Stimulated activated CD4-positive, alpha-beta T cell treated with anti-CD3 and anti-CD28 coated beads, Interleukin-1b, Interleukin-23, amount 100 ng/mL, for 1 hour (primary cell): Measurements from ENCODE around the gene TUBB4A.
"Not testable (repeated sequence)": the region's sequence is repeated elsewhere in the genome, so short reads cannot be mapped to it uniquely, and the experiment has no call there.

Experiments
- DNase-seq, 2 donors: peaks; one replicate each; pipeline ENCODE4 v3.0.0-alpha.2; 2020; ENCODE audit warnings: low read depth in 2 of 2

The TUBB4A gene

GRCh38 chr19:6524311-6524710, 22.2 kb upstream of the TUBB4A start:
- DNase-seq = no peak

DNA sequence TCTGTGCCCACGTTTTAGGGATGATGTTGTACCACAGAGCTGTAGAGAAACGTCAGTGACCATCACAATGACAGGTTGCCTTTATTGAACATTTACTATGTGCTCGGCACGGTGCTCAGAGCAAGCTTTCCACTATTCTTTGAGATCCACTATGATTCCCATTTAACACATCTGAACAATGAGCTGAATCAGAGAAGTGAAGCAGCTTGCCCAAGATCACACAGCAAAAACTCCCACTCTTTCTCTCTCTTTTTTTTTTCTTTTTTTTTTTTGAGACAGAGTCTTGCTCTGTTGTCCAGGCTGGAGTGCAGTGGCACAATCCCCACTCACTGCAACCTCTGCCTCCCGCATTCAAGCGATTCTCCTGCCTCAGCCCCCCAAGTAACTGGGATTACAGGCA, 20.6 kb upstream of the TUBB4A start:
- DNase-seq = no peak

GRCh38 chr19:6521718-6522646, 19.9 kb upstream of the TUBB4A start:
- no peak for DNase-seq

DNA sequence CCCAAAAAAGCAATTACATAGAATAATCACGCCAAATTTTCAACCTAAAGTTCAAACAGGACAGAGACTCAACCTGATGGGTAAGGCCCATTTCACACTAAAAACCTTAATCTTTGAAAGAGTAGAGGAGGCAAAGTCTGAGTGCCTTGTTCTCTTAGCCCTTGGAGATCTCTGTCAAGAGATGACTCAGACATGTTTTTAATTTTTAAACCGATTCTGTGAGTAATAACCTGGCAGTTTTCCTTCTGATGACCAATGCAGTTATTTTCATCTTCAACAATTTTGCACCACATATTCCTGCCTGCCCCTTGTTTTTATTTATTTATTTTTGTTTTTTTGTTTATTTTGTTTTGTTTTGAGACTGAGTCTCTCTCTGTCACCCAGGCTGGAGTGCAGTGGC, 17.2 kb upstream of the TUBB4A start:
- DNase-seq = no peak

DNA sequence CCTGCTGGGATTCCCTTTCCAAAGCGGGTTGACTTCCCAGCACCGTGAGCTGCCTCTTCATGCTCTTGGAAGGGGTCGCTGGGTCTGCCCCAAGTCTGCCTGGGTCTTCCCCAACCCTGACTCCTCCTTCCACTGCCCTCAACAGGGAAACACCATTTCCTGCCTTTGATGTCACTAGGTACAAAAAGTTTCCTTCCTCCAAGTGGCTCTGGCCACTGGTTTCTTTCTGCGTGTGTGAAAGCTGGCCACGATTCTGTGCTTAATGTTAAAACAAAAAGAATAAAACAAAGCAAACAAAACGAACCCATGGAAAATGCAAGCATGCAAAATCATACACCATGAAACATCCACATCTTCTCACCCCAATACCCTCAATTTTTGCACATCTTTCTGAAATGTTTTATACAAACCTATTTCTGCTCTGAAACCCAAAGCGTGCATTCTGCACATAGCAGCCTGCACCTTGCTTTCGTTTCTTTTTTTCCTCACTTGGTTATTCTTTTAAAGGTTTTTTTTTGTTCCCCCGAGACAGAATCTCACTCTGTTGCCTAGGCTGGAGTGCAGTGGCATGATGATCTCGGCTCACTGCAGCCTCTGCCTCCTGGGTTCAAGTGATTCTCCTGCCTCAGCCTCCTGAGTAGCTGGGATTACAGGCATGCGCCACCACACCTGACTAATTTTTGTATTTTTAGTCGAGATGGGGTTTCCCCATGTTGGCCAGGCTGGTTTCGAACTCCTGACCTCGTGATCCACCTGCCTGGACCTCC, 16.2 kb upstream of the TUBB4A start:
- DNase-seq = no peak

GRCh38 chr19:6516659-6517291, 14.7 kb upstream of the TUBB4A start:
- peak; percentile 85 to 93 for DNase-seq

GRCh38 chr19:6516018-6516658, 14.0 kb upstream of the TUBB4A start:
- DNase-seq = peak in 1 of 2 donors; percentile 30

GRCh38 chr19:6514926-6515544, 12.9 kb upstream of the TUBB4A start:
- DNase-seq = no peak

- DNase-seq = no peak
These were observed 12.0 kb upstream of the TUBB4A start for GRCh38 chr19:6514089-6514488.

DNA sequence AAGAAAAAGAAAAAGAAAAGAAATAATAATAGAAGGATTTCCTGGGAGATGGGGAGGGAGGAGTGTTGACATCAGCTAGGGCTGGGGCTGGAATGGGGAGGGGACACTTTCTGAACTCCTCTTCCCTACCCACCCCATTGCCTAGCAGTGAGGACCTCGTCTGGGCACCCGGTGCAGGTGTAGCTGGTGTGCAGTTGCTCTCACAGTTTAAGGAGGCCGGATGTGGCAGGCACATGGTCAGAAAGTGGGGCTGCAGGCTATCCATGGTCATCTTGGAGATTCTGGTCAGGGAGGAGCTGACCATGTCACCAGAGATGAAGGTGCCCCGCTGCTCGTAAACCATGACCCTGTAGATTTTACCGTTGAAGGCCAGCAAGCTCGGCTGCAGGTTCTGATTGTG, 8.5 kb upstream of the TUBB4A start:
- no peak for DNase-seq

DNA sequence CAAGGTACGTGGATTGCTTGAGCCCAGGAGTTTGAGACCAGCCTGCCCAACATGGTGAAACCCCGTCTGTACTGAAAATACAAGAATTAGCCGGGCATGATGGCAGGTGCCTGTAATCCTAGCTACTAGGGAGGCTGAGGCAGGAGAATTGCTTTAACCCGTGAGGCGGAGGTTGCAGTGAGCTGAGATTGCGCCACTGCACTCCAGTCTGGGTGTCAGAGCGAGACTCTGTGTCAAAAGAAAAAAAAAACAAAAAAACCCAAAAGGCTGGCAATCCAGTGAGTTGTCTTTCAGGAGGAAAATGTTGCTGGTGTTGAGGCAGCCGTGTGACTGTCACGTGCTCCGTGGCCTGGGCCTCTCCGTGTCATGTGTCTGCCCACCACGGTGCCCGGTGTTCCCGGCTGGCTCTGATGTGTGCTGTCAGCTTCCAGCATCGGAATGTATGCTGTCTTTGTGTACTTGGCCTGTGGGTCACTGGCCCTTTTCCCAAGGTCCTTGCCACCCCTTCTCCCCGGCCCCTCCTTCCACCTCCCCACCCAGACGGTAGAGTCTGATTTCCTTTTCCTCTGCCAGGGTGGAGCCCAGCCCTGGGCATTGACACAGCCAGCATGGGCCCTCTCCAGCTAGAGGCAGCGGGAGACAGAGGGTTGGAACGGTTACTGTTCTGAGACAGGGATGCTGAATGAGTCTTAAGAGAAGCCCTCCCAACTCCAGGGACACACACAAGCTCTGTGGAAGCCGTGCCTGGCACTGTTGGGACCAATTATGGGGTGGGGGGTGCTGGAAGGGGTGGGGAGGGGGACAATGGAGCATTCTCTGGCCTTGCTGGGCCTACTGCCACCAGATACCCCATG, 7.2 kb upstream of the TUBB4A start:
- DNase-seq = no peak

GRCh38 chr19:6508028-6508771, 6.1 kb upstream of the TUBB4A start:
- not testable (repeated sequence) for DNase-seq

DNA sequence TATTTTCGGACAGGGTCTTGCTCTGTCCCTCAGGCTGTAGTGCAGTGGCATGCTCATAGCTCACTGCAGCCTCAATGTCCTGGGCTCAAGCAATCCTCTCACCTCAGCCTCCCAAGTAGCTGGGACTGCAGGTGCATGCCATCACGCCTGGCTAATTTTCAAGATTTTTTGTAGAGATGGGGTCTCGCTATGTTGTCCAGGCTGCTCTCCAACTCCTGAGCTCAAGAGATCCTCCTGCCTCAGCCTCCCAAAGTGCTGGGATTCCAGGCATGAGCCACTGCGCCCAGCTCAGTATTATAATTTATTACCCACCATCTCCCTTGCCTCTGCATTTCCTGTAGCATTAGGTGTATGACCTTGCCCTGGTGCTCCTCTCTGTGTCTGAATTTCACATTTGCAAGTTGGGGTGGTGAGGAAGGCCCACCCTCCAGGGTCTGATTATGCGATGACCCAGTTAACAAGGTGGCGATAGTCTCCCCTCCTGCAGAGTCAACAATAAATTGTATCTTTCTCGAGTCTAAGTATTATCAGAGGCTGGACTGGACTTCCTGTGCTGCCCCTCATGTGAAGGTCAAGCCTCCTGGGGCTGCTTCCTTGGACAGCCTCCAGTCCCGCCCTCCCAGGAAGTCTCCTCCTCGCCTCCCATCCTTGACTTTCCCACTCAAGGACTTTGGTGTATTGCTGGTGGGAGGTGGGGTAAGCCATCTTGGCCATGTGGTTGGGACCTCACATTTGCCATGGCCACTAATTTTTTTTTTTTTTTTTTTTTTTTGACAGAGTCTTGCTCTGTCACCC, 1.5 kb upstream of the TUBB4A start:
- DNase-seq = no peak

- no peak for DNase-seq
These were observed 1.0 kb downstream of the TUBB4A start for GRCh38 chr19:6500837-6501739.

- DNase-seq = no peak
These were observed 2.9 kb downstream of the TUBB4A start for GRCh38 chr19:6499052-6499790.

DNA sequence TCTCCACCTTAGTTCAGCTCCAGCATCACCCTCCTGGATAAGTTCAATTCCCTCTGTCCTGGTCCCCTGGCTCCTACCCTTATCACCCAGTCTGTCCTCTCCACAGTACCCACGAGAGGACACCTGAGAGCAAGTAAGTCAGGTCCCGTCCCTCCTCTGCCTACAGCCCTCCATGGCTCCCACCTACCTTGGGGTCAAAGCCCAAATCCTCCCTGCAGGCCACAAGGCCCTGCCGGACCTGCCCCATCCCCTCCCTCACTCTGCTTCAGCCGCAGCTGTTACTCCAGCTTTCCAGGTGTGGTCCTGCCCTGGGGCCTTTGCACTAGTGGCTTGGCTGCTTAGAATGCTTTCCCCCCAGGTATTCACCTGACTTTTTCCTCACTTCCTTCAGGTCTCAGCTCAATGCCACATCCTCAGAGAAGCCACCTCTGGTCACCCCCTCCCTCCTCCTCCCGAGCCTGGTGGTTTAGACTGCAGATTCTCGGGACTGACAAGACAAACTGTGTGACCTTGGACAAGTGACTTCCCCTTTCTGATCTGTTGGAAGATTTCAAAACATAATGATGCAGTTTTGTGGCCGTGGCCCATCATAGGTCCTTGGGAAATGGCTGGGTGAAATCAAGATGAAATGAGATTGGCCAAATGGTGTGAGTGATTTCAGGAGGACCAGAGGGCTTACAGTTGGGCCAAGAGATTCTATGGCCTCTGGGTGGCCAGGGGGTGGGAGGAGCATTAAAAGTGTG, 3.6 kb downstream of the TUBB4A start:
- no peak for DNase-seq
